Stimulated activated CD4-positive, alpha-beta T cell treated with anti-CD3 and anti-CD28 coated beads, TNF-alpha, amount 100 ng/mL, for 4 hours (primary cell): ENCODE data around the gene LYRM2.

Experiments
- DNase-seq, 3 experiments: peaks; one replicate each; pipeline ENCODE4 v3.0.0-alpha.2; 2020; ENCODE audit warnings: low read depth in 3 of 3

Gene LYRM2

GRCh38 chr6:89555806-89556205 is 82.7 kb downstream of the LYRM2 start:
- no peak for DNase-seq

DNA sequence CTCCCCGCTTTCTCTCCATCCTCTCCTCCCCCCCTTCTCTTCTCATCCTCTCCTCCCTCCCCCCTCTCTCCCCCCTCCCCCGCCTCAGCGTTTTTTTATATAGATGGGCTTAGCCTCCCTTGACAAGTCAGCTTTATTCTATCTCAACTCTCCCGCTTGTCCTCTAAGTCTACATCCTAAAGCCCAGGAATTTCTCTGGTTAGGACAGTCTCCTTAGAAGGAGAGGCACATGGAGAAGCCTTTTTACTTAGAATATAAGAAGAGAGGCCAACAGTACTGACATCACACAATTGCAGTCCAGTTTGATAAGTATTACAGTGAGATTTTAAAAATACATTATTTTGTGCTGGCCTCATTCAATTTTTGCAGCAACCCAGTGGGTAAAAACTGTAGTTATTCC is 83.5 kb downstream of the LYRM2 start:
- DNase-seq = no peak

GRCh38 chr6:89554106-89554505 is 84.4 kb downstream of the LYRM2 start:
- DNase-seq = no peak

DNA sequence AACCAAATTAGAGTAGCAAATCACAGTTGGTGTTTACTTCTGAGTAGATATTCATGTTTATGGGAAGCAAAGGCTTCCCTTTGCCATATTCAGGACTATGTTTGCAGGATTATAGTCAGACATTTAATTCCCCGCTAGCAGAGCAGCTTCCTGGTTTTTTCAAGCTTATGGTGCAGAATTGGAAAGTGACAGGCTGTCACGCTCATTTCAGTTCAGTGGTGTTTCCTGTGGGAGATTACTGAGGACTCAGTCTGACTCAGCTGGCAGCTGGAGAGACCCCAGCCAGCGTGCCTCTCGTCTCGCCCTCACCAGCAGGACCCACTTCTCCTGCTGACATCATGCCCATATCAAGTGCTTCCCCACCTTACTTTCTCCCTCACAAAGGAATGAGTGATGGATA is 85.1 kb downstream of the LYRM2 start:
- DNase-seq = no peak

DNA sequence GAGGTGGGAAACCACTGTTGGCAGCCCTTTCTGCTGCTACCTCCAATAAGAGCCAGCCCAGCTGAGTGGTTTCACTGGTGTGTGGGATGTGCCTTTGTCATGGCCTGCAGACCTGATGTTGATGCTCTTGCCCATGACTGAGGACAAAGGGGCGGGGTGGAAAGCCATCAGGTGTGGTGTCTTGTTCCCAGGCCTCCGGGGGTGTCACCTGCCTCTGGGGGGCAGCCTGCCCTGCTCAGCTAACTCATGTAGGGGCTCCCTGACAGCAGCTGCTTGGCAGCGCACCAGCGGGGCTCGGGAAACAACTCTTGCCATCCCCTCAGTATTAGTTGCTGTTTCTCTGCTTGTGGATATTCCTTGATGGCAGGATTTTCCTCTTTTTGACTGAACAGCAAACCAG is 91.3 kb downstream of the LYRM2 start:
- DNase-seq = no peak

DNA sequence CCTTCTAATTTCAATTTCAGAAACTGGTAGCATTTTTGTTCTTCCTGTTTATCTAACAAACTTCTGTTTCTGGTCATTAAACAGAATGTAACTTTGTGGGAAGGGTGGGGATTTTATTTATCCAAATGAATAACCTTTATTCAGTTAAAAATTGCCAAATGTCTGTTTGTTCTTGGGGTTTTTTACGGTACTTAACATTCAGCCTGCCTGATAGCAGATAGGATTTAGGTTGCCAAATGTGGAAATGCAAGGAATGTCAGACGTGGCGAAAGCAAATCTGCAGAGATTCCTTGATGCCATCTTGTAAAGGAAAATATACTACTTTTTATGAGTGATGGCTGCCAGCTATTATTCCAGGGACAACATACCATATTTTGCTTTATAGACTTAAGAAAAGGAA is 95.7 kb downstream of the LYRM2 start:
- no peak for DNase-seq

DNA sequence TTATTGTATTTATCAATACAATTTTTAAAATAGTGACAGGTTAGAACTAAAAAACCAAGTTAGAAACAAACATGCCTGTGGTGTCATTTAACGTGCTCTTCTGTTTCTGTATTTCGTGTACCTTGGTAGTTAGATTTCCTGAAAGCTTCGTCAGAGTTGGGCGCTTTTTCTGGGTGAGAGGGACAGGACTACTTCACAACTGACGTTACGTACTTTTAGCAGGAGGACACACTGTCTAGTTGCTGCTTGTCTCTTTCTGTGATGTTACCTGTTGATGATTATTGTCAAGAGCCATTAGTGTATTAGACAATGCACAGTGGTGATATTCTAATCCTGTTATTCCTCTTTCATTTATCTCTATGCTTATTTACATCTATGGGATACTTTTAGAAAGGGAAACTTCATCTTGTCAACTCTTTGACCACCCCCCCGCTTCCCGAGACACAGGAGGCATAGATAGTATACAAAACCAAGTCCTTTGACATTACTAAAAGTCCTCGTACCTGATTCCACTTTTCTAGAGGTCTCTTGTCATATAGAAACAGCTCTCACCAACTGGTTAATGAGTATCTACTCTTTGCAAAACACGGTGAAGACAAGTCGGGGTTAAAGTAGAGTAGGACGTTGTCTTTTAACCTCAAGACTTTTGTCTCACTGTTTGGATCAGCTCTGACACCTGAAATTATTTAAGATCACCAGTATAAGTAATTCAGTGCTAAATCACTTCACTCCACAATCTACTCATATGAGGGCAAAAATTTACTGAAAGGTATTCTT is 96.3 kb downstream of the LYRM2 start:
- DNase-seq = no peak

DNA sequence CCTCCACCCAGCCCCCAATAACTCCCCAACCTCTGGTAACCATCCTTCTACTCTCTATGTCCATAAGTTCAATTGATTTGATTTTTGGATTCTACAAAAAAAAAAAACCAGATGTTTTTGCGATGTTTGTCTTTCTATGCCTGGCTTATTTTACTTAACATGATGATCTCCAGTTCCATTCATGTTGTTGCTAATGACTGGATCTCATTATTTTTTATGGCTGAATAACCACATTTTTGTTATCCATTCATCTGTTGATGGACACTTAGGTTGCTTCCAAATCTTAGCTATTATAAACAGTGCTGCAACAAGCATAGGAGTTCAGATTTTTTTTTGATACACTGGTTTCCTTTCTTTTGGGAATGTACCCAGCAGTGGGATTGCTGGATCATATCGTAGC is 98.8 kb downstream of the LYRM2 start:
- DNase-seq = no peak

- no peak for DNase-seq
These were observed 102.3 kb downstream of the LYRM2 start for GRCh38 chr6:89536231-89536630.

GRCh38 chr6:89530982-89531381 is 107.6 kb downstream of the LYRM2 start:
- no peak for DNase-seq

GRCh38 chr6:89528866-89529265 is 109.7 kb downstream of the LYRM2 start:
- DNase-seq = no peak

GRCh38 chr6:89527634-89528033 is 110.9 kb downstream of the LYRM2 start:
- DNase-seq = no peak

DNA sequence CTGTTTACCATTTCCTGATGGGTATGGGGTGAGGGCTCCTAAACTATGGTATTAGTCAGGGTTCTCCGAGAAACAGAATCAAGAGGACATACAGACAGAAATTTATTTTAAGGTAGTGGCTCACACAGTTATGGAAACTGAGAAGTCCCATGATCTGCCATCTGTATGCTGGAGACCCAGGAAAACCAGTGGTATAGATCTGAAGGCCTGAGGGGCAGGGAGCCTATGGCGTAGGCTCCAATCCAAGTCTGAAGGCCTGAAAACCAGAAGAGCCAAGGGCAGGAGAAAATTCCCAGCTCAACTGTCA is 112.0 kb downstream of the LYRM2 start:
- DNase-seq = no peak

GRCh38 chr6:89525786-89526562 is 112.6 kb downstream of the LYRM2 start:
- DNase-seq = no peak

DNA sequence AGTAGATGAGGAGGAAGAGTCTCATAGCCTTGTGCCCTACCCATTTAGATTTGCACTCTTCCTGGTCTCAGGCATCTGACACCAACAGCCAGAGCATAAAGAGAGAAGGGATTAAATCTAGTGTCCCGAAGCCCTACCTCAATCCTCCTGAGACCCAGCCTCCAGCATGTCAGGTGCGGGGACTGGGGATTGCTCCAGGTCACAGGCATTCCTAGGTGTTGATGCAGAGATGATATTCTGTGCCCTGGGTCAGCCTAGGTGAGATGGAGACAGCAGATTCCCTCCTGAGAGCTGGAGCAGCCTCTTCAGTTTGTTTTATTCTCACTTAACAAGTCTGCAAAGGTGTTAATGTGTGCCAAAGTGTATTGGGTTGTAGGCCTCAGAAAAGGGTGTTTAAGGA is 115.8 kb downstream of the LYRM2 start:
- no peak for DNase-seq

- no peak for DNase-seq
These were observed 117.8 kb downstream of the LYRM2 start for GRCh38 chr6:89520736-89521135.

GRCh38 chr6:89518352-89519055 is 120.0 kb downstream of the LYRM2 start:
- DNase-seq = no peak
